Measurements from ENCODE around the gene ZNF92. TPM values are rescaled to one million over a fixed set of nuclear protein-coding genes. Genes with fewer than 3 reads are reported as not detected.
"Not testable (repeated sequence)": the region's sequence is repeated elsewhere in the genome, so short reads cannot be mapped to it uniquely, and the experiment has no call there.

Gene ZNF92
- 15.2 and 17.0 TPM in 2 replicates for total RNA-seq

DNA sequence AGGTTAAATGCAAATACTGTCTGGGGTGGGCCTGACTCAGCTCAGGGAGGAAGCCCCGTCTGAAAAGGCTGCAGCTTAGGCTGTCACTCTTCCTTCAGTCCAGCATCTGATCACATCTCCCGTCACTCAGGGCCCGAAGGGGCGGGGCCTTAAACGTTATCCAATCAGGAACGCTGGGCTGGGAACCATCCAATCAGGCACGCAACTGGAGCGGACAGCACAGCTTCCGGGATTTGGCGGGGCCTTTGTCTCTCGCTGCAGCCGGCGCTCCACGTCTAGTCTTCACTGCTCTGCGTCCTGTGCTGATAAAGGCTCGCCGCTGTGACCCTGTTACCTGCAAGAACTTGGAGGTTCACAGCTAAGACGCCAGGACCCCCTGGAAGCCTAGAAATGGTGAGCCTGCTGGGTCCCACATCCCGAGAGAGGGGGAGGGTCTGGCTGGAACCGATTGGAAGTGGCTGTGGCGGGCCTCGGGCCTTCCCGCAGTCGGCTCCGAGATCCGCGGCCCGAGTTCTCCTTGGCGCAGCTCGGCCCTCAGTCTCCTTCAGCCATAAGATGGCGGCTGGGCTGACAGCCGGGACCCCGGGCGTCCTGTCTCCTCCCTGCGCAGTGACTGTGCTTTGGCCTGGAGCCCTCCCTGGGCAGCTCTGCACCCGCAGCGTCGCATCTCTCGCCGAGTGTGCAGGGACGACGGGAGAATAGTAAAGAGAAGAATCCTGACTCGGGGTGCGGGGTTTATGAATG is at the start of gene ZNF92:
TSS of gene ZNF92 (plus strand) at position 248 of the 744 bp plus-strand sequence. CDS start at position 391, 143 bp downstream.
- Mint-ChIP-seq H3K4me3 (ENCODE audit: low read depth) (peak within 1 kb of the TSS; percentile 99), H3K4me1 (ENCODE audit: low read depth) (peaks cover 17% of the 10 kb centered on the region), H3K36me3 (ENCODE audit: low read depth) (peaks cover 46% of the 10 kb centered on the region), H3K27me3 (ENCODE audit: low read depth) (no peaks in the 10 kb centered on the region), H3K27ac (peak within 1 kb of the TSS; percentile 93), H3K9me3 (no peaks in the 10 kb centered on the region)
- intact Hi-C loops (cut with micrococcal nuclease): loop anchor here (5.0 to 10.0 kb wide), 7 partner anchors 149 to 1066 kb away; partner anchors contain the start of genes GUSB, ZNF107, ZNF273 and ZNF680
- peak; percentile 95 for DNase-seq (ENCODE audit: low spot score)

DNA sequence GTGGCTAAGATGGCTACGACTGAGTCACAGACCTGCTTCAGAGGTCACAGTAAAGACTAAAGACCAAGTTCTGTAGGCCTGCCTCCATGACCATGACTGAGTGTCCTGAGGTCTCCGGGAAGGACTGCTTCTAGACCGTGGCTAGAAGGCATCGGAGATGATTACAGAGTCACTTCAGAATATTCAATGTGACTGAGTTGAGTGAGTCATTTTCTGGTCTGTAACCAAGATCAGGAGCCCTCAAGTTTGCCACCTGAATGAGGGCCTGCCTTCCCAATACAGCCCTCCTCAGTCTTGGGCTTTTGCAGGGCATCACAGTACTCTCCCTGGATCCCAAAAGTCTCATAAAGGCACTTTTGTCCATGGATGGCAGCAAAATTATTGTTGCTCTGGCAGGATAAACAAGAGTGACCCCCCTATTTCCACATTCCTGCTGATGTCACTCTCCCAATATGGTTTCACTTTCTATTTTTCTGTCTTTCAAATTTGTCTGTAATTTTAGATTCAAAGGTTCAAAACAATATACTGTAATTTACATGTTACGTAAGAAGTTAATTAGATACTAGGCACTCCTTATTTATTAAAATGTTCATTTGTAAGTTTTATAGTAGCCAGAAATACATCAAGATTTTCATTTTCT is 47.7 kb upstream of the ZNF92 start:
- Mint-ChIP-seq H3K27ac (no peak overlapping the region), H3K4me3 (ENCODE audit: low read depth) (no peak overlapping the region), H3K36me3 (ENCODE audit: low read depth) (no peaks in the 10 kb centered on the region), H3K9me3 (no peaks in the 10 kb centered on the region), H3K27me3 (ENCODE audit: low read depth) (peaks cover under 1% of the 10 kb centered on the region), H3K4me1 (ENCODE audit: low read depth) (no peaks in the 10 kb centered on the region)
- intact Hi-C loops (cut with micrococcal nuclease): no loop called here
- no peak for DNase-seq (ENCODE audit: low spot score)

DNA sequence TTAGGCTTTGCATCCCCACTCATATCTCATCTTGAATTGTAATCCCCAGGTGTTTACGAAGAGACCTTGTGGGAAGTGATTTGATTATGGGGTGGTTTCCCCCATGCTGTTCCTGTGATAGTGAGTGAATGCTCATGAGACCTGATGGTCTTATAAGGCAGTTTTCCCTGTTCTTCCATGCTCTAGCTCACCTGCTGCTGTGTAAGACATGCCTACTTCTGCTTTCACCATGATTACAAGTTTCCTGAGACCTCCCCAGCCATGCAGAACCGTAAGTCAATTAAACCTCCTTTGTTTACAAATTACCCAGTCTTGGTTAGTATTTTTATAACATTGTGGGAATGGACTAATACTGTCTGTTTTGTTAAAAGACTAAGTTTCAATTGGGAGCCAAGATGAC is 35.3 kb upstream of the ZNF92 start:
- H3K4me1 Mint-ChIP-seq (ENCODE audit: low read depth): no peaks in the 10 kb centered on the region
- no peak overlapping the region for H3K27ac Mint-ChIP-seq
- H3K9me3 Mint-ChIP-seq: no peaks in the 10 kb centered on the region
- no peak overlapping the region for H3K4me3 Mint-ChIP-seq (ENCODE audit: low read depth)
- intact Hi-C loops (cut with micrococcal nuclease): no loop called here
- no peaks in the 10 kb centered on the region for H3K27me3 Mint-ChIP-seq (ENCODE audit: low read depth)
- H3K36me3 Mint-ChIP-seq (ENCODE audit: low read depth): no peaks in the 10 kb centered on the region
- no peak for DNase-seq (ENCODE audit: low spot score)

DNA sequence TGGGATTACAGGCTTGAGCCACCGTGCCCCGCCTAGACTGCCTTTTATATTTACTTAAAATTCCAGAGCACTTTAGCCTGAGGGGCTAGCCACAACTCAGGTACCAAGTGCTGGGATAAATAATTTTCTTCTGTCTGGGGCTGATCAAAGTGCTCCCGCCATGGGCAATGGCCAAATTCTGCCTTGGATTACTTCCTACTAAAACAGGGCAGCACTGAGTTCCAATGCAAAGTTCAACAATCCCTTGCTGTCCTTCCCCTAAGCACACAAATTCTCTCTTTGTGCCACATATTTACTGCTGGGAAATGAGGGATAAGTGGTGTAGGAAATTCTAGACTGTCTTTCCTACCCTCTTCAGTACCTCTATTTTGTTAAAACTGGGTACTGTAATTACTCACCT is 34.4 kb upstream of the ZNF92 start:
- Mint-ChIP-seq H3K27me3 (ENCODE audit: low read depth) (no peaks in the 10 kb centered on the region), H3K9me3 (no peaks in the 10 kb centered on the region), H3K4me1 (ENCODE audit: low read depth) (no peaks in the 10 kb centered on the region), H3K27ac (no peak overlapping the region), H3K4me3 (ENCODE audit: low read depth) (no peak overlapping the region), H3K36me3 (ENCODE audit: low read depth) (no peaks in the 10 kb centered on the region)
- intact Hi-C loops (cut with micrococcal nuclease): no loop called here
- no peak for DNase-seq (ENCODE audit: low spot score)

DNA sequence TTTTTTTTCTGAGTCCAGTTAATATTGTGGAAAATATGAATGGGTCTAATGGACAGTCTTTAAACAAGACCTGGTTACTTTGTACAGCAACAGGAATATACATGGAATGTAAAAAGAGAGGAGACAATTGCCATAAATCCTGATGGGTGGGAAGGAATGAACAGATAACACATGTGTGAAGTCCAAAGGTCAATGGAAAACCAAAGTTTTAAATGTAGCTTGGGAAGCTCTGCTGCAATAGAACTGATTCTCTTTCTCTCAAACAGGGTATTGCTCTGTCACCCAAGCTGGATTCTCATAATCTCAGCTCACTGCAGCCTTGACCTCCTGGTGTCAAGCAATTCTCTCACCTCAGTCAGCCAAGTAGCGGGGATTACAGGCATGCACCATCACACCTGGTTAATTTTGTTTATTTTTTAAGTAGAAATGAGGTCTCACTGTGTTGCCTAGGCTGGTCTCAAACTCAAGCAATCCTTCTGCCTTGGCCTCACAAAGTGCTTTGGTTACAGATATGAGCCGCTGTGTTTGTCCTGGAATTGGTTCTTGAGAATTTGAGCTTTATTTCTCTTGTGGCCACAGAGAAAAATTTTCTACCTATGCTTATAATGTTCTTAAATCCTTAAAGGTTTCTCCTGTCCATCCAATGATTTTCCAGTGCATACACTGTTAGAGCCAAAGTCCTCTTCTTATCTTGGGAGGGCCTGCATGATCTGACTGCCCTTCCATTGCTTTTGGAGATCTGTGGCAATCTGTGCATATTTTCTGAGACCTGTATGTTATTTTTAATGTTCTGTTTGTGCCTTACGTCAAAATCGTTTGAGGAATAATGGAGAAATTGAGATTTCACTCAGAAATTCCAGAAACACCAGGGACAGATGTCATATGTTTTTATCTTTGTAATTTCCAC is 30.7 kb upstream of the ZNF92 start:
- no peak for DNase-seq (ENCODE audit: low spot score)
- H3K36me3 Mint-ChIP-seq (ENCODE audit: low read depth): no peaks in the 10 kb centered on the region
- H3K9me3 Mint-ChIP-seq: no peaks in the 10 kb centered on the region
- intact Hi-C loops (cut with micrococcal nuclease): no loop called here
- no peak overlapping the region for H3K27ac Mint-ChIP-seq
- no peaks in the 10 kb centered on the region for H3K4me1 Mint-ChIP-seq (ENCODE audit: low read depth)
- H3K4me3 Mint-ChIP-seq (ENCODE audit: low read depth): no peak overlapping the region
- peaks cover 1% of the 10 kb centered on the region for H3K27me3 Mint-ChIP-seq (ENCODE audit: low read depth)

DNA sequence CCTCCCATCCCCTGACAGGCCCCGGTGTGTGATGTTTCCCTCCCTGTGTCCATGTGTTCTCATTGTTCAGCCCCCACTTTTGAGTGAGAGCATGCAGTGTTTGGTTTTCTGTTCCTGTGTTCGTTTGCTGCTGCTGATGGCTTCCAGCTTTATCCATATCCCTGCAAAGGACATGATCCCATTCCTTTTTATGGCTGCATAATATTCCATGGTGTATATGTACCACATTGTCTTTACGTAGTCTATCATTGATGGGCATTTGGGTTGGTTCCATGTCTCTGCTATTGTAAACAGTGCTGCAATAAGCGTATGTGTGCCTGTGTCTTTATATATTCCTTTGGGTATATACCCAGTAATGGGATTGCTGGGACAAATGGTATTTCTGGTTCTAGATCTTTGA is 29.1 kb upstream of the ZNF92 start:
- intact Hi-C loops (cut with micrococcal nuclease); H3K4me3 Mint-ChIP-seq (ENCODE audit: low read depth); H3K4me1 Mint-ChIP-seq (ENCODE audit: low read depth); H3K27me3 Mint-ChIP-seq (ENCODE audit: low read depth); H3K27ac Mint-ChIP-seq; DNase-seq (ENCODE audit: low spot score); H3K9me3 Mint-ChIP-seq; H3K36me3 Mint-ChIP-seq (ENCODE audit: low read depth): not testable (repeated sequence)

DNA sequence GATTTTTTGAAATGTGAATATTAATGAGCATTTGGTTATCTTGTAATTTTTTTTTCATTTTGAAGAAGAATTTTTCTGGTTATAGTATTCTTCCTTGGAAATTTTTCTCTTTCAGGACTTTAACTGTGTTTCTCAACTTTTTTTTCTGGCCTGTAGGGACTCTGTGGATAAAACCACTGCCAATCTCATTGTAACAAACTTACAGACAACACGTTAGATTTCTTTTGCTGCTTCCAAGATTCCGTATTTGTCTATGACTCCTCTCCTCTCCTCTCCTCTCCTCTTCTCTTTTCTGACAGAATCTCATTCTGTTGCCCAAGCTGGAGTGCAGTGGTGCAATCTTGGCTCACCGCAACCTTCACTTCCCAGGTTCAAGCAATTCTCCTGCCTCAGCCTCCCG is 19.4 kb upstream of the ZNF92 start:
- DNase-seq (ENCODE audit: low spot score): no peak
- intact Hi-C loops (cut with micrococcal nuclease): no loop called here
- H3K9me3 Mint-ChIP-seq: no peaks in the 10 kb centered on the region
- H3K4me1 Mint-ChIP-seq (ENCODE audit: low read depth): no peaks in the 10 kb centered on the region
- no peak overlapping the region for H3K27ac Mint-ChIP-seq
- H3K27me3 Mint-ChIP-seq (ENCODE audit: low read depth): no peaks in the 10 kb centered on the region
- H3K4me3 Mint-ChIP-seq (ENCODE audit: low read depth): no peak overlapping the region
- no peaks in the 10 kb centered on the region for H3K36me3 Mint-ChIP-seq (ENCODE audit: low read depth)

DNA sequence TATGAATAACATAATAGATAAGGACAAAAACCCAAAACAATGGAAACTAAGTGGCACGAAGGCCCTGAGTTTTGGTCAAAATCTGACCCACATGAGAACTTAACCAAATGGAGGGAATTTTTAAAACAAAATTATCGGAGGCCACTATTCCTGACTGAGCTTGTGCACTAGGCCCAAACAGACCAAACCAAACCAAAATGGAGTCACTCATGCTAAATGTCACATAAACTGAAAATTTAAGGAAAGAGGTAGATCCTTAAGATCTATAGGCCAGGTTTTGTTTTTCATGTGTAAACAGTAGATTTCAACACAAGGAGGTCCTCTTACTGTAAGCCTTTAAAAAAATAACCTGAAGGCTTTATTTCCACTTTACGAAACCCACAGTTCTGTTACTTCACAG is 3.8 kb upstream of the ZNF92 start:
- H3K9me3 Mint-ChIP-seq: no peaks in the 10 kb centered on the region
- H3K4me1 Mint-ChIP-seq (ENCODE audit: low read depth): peaks cover 5% of the 10 kb centered on the region
- H3K4me3 Mint-ChIP-seq (ENCODE audit: low read depth): no peak overlapping the region
- intact Hi-C loops (cut with micrococcal nuclease): loop anchor here (5.0 to 10.0 kb wide), 7 partner anchors 145 to 1063 kb away; partner anchors contain the start of genes GUSB, ZNF107, ZNF273 and ZNF680
- H3K27me3 Mint-ChIP-seq (ENCODE audit: low read depth): no peaks in the 10 kb centered on the region
- no peak overlapping the region for H3K27ac Mint-ChIP-seq
- no peak for DNase-seq (ENCODE audit: low spot score)
- peaks cover 6% of the 10 kb centered on the region for H3K36me3 Mint-ChIP-seq (ENCODE audit: low read depth)

DNA sequence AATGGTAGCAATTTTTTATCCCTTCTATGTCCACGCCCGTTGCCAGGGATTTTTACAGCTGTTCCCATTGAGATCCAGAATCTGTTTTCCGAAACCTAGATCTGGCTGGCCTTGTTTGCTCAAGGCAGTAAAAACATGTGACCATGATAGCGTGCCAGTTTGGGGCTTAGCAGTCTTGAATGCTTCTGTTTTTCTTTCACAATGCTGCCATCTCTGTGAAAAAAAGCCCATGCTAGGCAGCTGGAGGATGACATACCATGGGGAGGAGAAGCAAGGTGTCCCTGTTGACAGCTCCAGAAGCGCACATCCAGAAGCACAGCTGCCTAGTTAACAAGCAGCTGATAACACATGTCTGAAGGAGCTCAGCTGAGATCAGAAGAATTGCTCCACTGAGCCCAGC is 2.2 kb upstream of the ZNF92 start:
- intact Hi-C loops (cut with micrococcal nuclease): loop anchor here (5.0 to 10.0 kb wide), 7 partner anchors 147 to 1064 kb away; partner anchors contain the start of genes GUSB, ZNF107, ZNF273 and ZNF680
- DNase-seq (ENCODE audit: low spot score): no peak
- Mint-ChIP-seq H3K36me3 (ENCODE audit: low read depth) (peaks cover 22% of the 10 kb centered on the region), H3K9me3 (no peaks in the 10 kb centered on the region), H3K27ac (no peak overlapping the region), H3K4me3 (ENCODE audit: low read depth) (no peak overlapping the region), H3K27me3 (ENCODE audit: low read depth) (no peaks in the 10 kb centered on the region), H3K4me1 (ENCODE audit: low read depth) (peaks cover 11% of the 10 kb centered on the region)

DNA sequence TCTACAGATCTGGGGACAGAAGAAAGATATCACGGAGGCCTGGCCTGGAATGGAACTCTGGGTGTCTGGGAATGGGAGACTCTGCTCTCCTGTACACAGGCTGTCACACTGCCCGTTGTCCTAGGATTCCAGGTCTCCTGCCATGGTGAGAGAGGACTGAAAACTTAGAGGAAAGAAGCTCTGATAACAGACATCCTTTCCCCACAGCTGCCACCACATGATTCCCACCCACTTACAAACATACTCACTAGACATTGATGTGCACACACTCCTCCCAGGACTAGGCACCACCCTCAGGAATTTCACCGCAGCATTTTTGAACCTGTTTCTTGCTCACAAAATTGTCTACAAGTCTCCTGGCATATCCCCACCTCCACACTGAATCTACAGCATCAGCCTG is 5.7 kb downstream of the ZNF92 start:
- no peak for DNase-seq (ENCODE audit: low spot score)
- Mint-ChIP-seq H3K4me3 (ENCODE audit: low read depth) (no peak overlapping the region), H3K27ac (no peak overlapping the region), H3K36me3 (ENCODE audit: low read depth) (peaks cover 84% of the 10 kb centered on the region), H3K27me3 (ENCODE audit: low read depth) (no peaks in the 10 kb centered on the region), H3K4me1 (ENCODE audit: low read depth) (peaks cover 32% of the 10 kb centered on the region), H3K9me3 (no peaks in the 10 kb centered on the region)
- intact Hi-C loops (cut with micrococcal nuclease): loop anchor here (10.0 kb wide), 4 partner anchors 155 to 815 kb away; partner anchors contain the start of genes ZNF107, ZNF273 and ZNF680

DNA sequence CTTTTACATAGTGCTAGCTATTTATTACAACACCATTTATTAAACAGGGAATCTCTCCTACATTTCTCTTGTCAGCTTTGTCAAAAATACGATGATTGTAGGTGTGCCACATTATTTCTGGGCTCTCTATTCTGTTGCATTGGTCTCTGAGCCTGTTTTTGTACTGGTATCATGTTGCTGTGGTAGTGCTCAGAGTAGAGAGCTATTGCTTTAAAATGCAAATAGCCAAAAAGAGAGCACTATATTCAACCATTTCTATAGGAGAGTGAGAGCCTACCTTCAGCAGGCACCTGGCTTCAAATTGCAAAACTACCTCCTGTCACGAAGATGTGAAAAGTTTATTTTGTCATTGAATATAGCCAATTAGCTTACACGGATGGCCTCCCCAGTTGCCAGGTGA is 8.1 kb downstream of the ZNF92 start:
- Mint-ChIP-seq H3K36me3 (ENCODE audit: low read depth) (peaks cover 81% of the 10 kb centered on the region), H3K4me1 (ENCODE audit: low read depth) (peaks cover 25% of the 10 kb centered on the region), H3K9me3 (peaks cover 4% of the 10 kb centered on the region), H3K27me3 (ENCODE audit: low read depth) (no peaks in the 10 kb centered on the region), H3K4me3 (ENCODE audit: low read depth) (no peak overlapping the region), H3K27ac (no peak overlapping the region)
- intact Hi-C loops (cut with micrococcal nuclease): no loop called here
- no peak for DNase-seq (ENCODE audit: low spot score)

DNA sequence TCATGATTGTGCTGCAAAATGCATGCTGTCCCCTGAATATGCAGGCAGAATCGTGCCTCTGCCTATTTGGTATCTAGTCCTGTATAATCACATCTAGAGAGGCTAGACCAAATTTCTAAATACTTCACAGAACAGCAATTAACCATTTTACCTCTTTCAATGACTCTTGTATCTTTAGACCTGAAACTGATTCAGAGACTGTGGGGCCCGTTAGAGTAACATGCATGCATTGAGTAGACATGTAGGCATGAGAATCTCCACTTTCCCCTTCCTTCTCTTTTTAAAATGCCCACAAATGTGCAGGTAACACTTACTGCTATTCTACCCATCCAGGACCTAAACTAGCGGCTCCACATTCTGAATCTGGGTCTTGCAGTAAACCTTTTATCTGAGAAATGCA is 8.8 kb downstream of the ZNF92 start:
- H3K27ac Mint-ChIP-seq: no peak overlapping the region
- intact Hi-C loops (cut with micrococcal nuclease): no loop called here
- peaks cover 80% of the 10 kb centered on the region for H3K36me3 Mint-ChIP-seq (ENCODE audit: low read depth)
- H3K4me3 Mint-ChIP-seq (ENCODE audit: low read depth): no peak overlapping the region
- peaks cover 8% of the 10 kb centered on the region for H3K9me3 Mint-ChIP-seq
- peaks cover 22% of the 10 kb centered on the region for H3K4me1 Mint-ChIP-seq (ENCODE audit: low read depth)
- no peaks in the 10 kb centered on the region for H3K27me3 Mint-ChIP-seq (ENCODE audit: low read depth)
- DNase-seq (ENCODE audit: low spot score): no peak
